ENCODE measurements around the gene QDPR.

Gene QDPR

GRCh38 chr4:17526695-17527477, 15.0 kb upstream of the QDPR start:
- no peak for DNase-seq

- DNase-seq: no peak
Measured at GRCh38 chr4:17523662-17524061, 11.8 kb upstream of the QDPR start.

GRCh38 chr4:17521595-17521994, 9.7 kb upstream of the QDPR start:
- no peak for DNase-seq

GRCh38 chr4:17517664-17518063, 5.8 kb upstream of the QDPR start:
- DNase-seq: no peak

GRCh38 chr4:17516980-17517379, 5.1 kb upstream of the QDPR start:
- DNase-seq: no peak

DNA sequence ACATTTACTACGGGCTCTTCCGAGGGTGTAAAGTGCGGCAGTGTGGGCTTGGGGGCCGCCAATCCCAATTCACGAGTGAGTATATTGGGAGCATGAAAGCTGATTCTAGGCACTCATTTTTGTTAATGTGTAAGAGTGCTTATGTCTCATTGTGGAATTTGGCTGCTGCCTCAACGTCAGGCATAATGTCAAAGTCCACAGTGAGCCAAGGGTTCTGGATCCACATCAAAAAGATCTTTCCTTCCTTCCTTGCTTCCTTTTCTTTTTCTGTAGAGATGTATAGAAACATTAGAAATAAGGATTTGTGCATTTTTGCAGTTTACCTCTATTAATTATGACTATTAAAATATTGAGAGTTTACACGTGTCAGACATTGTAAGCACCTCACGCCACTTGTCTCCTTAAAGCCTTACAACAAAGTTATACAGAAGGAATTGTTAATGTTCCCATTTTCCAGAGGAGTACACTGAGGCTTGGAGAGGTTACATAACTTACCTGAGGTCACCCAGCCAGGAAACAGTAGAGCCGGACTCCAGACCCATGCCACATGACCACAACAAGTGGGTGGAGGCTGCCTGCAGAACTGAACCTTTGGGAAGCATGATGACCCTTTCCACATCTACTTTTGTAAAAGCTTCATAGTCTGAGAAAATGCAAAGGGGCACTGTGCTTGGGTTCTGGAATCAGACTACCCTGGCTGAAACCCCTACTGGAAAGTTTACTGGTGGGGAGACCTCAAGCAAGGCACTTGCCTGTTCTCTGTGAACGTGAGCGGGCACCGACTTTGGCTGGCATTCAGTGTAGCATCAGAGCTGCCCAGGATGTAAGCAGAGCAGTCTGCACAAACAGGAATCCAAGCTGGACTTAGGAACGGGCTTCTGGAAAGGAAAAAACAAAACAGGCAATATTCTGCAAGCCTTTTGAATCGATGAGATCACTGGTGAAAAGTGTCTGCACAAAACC, 3.8 kb upstream of the QDPR start:
- DNase-seq: no peak

- no peak for DNase-seq
Measured at GRCh38 chr4:17514865-17515264, 3.0 kb upstream of the QDPR start, which contains the start of gene CLRN2. Gene CLRN2 (plus strand): TSS chr4:17515165. CDS start chr4:17515267, 102 bp downstream.

DNA sequence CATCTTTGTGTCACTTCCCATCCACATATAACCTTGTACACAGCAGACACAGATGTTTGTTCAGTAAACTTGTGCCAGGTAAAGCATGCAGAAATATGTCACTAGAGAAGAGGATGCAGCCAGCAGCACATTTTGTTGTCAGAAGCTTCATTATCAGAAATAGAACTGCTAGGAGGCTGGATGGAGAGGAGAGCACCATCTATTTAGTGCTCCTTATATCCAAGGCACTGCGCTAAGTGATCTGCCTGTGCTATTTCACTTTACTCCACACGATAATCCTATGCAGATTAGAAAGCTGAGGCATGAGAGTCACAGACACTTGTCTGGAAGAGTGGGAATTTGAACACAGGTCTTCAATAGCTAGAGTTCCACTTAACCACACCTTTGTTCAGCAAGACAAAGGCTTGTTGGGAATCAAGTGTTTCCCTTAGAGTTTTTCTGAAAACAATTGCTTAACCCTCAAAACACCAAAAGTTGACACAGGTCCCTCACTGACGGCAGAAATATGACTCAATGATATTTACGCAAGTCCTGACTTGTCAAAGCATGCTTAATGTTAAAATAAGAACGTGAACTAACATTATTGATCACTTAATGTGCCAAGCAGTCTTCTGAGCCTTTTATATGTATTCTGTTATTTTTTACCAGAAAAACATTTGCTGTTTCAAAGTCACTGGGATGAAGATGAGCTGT, 1.2 kb upstream of the QDPR start:
- no peak for DNase-seq

- peak; percentile 53 for DNase-seq
Measured at GRCh38 chr4:17511509-17511949, 361 bp downstream of the QDPR start.

DNA sequence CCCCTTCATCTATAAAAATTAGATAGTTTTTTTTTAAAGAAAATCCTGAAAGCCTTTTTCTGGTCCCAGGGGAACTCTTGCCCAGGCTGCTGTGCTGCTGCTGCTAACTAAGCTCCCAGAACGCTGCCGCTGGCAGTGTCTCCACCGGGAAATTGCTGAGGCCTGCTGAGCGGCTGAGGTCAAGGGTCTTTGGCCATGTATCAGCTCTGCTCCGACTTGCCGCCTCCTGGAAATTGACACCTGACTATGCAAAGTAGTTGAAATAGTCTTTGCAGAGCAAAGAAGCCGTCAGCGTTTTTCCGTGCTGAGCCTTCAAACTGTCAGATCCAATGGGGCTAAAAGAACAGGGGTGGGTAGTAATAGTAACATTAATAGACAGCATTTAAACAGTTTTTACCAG, 839 bp downstream of the QDPR start:
- no peak for DNase-seq

DNA sequence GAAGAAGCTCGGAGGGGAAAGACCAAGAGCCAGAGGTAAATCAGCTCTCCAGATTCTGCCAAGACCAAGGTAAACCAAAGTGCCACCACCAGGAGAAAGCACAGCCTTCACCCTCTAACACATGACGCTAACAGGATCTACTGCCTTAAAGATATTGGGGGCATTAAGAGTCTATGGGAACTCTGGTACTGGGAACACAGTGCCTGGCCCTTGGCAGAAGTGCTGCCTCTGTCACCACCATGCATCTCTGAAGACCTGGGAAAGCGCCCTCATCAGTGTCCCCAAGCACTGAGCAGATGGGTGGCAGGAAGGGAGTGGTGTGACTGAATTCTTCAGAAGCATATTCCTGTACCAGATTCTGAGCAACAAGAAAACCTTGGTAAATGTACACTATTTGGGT, 1.3 kb downstream of the QDPR start:
- DNase-seq: no peak

GRCh38 chr4:17504081-17504480, 7.8 kb downstream of the QDPR start:
- DNase-seq: no peak

DNA sequence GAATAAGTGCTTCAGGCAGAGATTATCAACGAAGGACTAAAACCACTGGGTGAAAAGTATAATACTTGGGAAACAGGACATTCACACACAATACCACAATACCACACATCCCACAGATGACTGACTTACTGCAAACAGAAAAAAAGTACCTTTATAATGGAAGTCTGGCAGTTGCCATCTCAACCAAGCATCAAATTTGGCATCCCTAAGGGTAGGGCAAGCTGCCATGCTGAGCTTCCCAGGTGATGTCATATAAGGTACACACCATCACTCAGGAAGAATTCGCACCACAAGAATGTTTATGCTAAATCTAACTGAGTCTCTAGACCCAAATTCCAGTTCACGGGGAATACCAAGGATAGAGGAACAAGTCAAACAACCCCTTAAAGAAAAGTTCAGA, 9.1 kb downstream of the QDPR start:
- no peak for DNase-seq

DNA sequence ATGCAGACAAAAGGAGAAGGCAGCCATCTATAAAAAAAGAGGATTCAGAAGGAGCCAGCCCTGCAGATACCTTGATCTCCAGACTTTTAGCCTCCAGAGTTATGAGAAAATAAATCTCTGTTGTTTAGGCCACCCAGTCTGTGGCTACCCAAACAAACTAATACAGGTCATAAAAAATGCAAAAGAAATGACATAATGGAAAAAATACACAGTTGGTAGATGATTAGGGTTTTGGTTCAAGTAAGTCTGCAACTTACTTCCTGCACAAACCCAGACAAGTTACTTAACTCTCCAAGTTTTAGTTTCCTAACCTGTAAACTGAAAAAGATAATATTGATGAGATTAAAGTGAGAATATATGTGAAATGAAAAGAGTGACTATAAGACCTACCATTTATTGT, 11.3 kb downstream of the QDPR start:
- no peak for DNase-seq

DNA sequence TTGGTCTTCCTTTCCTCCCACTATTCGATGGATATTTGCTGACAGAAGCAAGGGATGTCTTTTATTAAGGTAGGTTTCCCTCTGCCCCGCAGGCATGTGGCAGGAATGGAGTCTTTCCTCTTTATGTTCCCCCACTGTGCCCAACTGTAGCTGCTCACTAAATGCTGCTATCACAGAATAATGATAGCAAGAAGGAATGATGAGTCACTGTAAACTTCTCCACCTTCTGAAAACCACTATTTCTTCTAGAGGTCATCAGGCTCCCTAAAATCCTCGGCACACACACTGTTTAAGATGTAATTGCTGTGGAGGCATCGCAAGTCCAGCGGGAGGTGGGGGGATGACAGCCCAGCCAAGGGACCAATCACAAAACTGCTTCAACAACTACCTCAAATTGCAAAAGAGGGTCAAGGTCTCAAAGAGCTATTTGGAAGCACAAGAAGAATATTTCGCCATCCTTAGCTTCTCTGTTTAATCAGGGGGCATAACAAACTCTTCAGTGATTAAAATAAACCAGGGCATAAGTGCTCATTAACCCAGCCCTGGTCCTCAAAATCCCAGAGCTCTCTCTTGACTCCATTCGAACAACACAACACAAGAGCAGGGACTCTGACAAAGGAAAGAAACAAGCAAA, 13.9 kb downstream of the QDPR start:
- no peak for DNase-seq

GRCh38 chr4:17494258-17495190, 17.4 kb downstream of the QDPR start:
- DNase-seq: no peak

DNA sequence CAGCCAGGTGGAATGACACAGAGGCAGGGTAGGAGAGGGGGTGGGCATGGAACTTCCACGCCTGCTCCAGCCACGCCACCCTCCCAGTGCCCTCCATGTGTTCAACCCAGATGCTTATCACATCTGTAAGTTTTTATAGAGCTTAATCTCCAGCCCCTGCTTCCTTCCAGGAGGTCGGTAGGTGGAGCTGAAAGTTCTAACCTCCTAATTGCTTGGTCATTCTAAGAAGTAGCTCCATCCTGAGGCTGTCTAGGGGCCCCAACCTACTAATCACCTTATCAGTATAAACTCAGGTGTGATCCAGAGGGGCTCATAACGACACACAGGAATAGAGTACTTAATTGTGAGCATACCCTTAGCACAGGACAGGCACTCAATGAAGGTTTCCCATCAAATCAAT, 18.3 kb downstream of the QDPR start:
- no peak for DNase-seq

DNA sequence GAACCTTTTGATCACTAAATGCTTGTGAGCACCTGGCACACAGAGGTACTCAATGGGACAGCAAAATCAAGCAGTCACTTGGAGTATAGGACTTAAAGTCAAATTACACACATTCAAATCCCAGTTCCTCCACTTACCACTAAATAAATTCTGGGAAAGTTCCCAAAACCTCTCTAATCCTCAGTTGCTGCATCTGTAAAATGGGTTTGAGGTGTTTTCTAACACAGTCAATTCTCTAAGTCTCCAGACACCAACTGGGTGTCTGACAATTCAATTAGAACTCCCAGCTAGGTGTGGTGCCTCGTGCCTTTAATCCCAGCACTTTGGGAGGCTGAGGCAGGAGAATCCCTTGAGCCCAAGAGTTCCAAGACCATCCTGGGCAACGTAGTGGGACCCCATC, 19.0 kb downstream of the QDPR start:
- DNase-seq: no peak

- no peak for DNase-seq
Measured at GRCh38 chr4:17492058-17492741, 19.7 kb downstream of the QDPR start.

DNA sequence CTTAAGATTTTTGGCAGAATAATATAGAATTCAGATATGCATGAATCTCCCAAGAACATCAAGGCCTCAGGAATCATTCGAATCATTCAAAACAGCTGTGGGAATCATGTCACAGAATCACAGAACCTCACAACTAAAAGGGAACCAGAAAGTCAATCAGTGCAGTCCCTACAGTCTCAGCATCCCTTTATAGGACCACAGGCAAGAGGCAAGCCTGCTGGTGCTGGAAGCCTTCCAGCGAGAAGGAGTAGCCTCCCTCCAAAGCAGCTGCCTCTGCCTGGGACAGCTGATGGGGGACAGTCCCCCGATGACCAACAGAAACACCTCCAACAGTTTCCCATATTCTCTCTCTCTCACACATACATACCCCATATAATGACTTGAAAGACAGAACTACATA, 20.7 kb downstream of the QDPR start:
- DNase-seq: no peak

GRCh38 chr4:17490575-17491059, 21.3 kb downstream of the QDPR start:
- DNase-seq: no peak

Measured in activated CD4-positive, CD25-positive, alpha-beta regulatory T cell treated with anti-CD3 and anti-CD28 coated beads, Interleukin-2, amount 50 U/mL, for 72 hours (primary cell).